Tibial nerve (tissue), 4 donors: ENCODE data around the gene LRRC46. TPM values are rescaled to one million over a fixed set of nuclear protein-coding genes. Genes with fewer than 3 reads are reported as not detected.
A peak's percentile ranks its signal among the peaks of the same experiment; 100 is the strongest.

Experiments used
- DNase-seq, 2 donors: peaks; one replicate each; pipeline ENCODE4 v3.0.0-alpha.2; 2019; ENCODE audit warnings: low spot score in 2 of 2
- H3K27ac ChIP-seq, 4 donors: fragments of 200-600 bp; sonication (generic) in 3 of 4; one replicate each; pipeline ENCODE4 v1.5.1; 2017 to 2019; ENCODE audit warnings: mild to moderate bottlenecking in 1 of 4
- H3K27me3 ChIP-seq, 2 donors: fragments of 200-600 bp; sonication (generic) in 1 of 2; one replicate each; pipeline versions ENCODE4 v1.5.1 to v1.6.0; 2017 to 2019
- H3K36me3 ChIP-seq, 3 donors: fragments of 200-600 bp; sonication (generic); one replicate each; pipeline ENCODE4 v1.5.1; 2018 to 2019
- H3K4me1 ChIP-seq, 4 donors: fragments of 200-600 bp; sonication (generic) in 3 of 4; one replicate each; pipeline ENCODE4 v1.5.1; 2017 to 2019
- H3K4me3 ChIP-seq, 4 donors: fragments of 200-600 bp; sonication (generic) in 3 of 4; one replicate each; pipeline ENCODE4 v1.5.1; 2017 to 2019; ENCODE audit warnings: mild to moderate bottlenecking in 1 of 4, moderate library complexity in 1 of 4
- H3K9me3 ChIP-seq, 4 donors: fragments of 200-600 bp; sonication (generic) in 3 of 4; one replicate each; pipeline ENCODE4 v1.5.1; 2017 to 2019
- EP300 ChIP-seq, 2 donors: sonication (generic); formaldehyde crosslinking; IDR thresholded peaks; one replicate each; pipeline ENCODE4 v1.6.1; 2017; ENCODE audit warnings: antibody characterized with exemption in 2 of 2, mild to moderate bottlenecking in 1 of 2
- POLR2A ChIP-seq, 2 donors: fragments of 450-650 bp; IDR thresholded peaks; one replicate each; pipeline ENCODE4 v1.6.1; 2017; ENCODE audit warnings: antibody characterized with exemption in 2 of 2, mild to moderate bottlenecking in 2 of 2, moderate library complexity in 2 of 2
- WGBS, 2 donors: methylation state at CpG; one replicate each; pipeline ENCODE4 v1.1.5; 2018; 5-methylcytosine and 5-hydroxymethylcytosine counted together
- total RNA-seq, 4 donors: library from RNA; depleted of rRNA; stranded (reverse); fragments of >200 nt; gene quantifications; one replicate each; pipeline ENCODE4 v1.1.0, GENCODE V29; 2016
- TF ChIP-seq, protein P1 (sequence below), 5 experiments: fragments of 200-600 bp in 3 of 5; fragments of 450-650 bp in 2 of 5; sonication (generic) in 3 of 5; IDR thresholded peaks; one replicate each; pipeline ENCODE4 v1.5.1; 2016 to 2019; ENCODE audit warnings: antibody characterized with exemption in 5 of 5, mild to moderate bottlenecking in 3 of 5, moderate library complexity in 2 of 5

Gene LRRC46
- total RNA-seq, 4 donors from 2014 or later: 0.60 TPM; not detected in 3

DNA sequence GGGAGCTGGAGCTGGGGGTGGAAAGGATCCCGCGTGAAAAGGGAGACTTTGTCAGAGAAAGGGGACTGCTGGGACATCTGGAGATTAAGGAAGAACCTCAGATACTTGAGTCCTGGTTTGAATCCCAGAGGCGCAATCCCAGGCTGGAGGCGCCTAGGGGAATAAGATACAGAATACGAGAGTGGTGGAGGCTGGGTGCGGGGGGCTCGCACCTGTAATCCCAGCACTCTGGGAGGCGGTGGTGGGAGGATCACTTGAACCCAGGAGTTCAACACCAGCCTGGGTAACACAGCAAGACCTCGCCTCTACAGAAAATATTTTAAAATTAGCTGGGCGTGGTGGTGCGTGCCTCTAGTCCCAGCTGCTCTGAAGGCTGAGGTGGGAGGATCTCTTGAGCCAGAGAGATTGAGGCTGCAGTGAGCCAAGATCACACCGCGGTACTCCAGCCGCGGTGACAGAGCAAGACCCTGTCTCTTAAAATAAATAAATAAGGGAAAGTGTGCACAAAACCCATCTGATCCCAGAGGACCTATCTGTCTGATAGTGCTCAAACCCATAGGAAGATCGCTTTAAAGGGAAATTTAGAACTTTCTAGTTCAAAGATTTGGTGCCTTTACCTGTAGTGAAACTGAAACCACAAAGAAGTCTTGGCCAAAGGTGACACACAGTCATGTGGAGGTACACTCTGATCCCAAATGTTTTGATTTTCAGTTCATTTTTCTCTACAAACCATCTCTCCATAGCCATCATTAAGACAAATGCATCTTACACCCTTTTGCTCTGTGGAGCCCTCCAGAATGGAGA, 10.2 kb downstream of the LRRC46 start:
- WGBS, 2 donors: 59 to 60% methylated on average over 16 of the region's 16 CpGs
- peaks cover 0 to 30% (median 0%) of the 10 kb centered on the region in 3 donors for H3K36me3 ChIP-seq
- H3K4me1 ChIP-seq: peaks cover 0 to 38% (median 8%) of the 10 kb centered on the region in 4 donors
- no peak for DNase-seq
- H3K4me3 ChIP-seq: peak overlapping the region in 3 of 4 donors; percentile 68 to 73 (median 71)
- H3K27ac ChIP-seq: peak overlapping the region; percentile 42 to 81 (median 66)
- peaks cover 0 to 19% of the 10 kb centered on the region in 2 donors for H3K27me3 ChIP-seq
- H3K9me3 ChIP-seq: no peaks in the 10 kb centered on the region
- TF ChIP-seq, protein P1, sequence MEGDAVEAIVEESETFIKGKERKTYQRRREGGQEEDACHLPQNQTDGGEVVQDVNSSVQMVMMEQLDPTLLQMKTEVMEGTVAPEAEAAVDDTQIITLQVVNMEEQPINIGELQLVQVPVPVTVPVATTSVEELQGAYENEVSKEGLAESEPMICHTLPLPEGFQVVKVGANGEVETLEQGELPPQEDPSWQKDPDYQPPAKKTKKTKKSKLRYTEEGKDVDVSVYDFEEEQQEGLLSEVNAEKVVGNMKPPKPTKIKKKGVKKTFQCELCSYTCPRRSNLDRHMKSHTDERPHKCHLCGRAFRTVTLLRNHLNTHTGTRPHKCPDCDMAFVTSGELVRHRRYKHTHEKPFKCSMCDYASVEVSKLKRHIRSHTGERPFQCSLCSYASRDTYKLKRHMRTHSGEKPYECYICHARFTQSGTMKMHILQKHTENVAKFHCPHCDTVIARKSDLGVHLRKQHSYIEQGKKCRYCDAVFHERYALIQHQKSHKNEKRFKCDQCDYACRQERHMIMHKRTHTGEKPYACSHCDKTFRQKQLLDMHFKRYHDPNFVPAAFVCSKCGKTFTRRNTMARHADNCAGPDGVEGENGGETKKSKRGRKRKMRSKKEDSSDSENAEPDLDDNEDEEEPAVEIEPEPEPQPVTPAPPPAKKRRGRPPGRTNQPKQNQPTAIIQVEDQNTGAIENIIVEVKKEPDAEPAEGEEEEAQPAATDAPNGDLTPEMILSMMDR (IDR thresholded peaks at IDR 0.05): peak in 1 of 5 experiments; percentile 5
- TF ChIP-seq EP300 (IDR thresholded peaks at IDR 0.05) (no peak), POLR2A (IDR thresholded peaks at IDR 0.05) (no peak)

DNA sequence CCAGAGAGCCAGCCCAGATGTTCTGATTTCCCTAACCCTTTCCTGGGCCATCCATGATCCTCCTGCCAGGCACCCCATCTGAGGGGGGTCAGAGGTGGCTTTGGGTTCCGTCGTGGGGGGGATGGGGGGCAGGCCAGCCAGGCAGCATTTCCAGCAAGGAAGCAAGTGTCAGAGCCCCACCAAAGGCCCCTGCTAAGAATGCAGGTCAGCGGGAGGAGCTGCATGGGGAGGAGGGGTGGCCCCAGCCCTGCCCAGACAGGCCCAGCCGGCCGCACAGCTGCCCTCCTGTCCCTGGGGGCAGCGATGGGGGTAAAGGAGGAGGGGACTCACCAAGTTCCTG, 11.9 kb downstream of the LRRC46 start:
- peaks cover 0 to 35% of the 10 kb centered on the region in 2 donors for H3K27me3 ChIP-seq
- no peak for DNase-seq
- peaks cover 0 to 42% (median 11%) of the 10 kb centered on the region in 4 donors for H3K4me1 ChIP-seq
- no peak overlapping the region for H3K4me3 ChIP-seq
- TF ChIP-seq POLR2A (IDR thresholded peaks at IDR 0.05): no peak
- TF ChIP-seq, protein P1 (IDR thresholded peaks at IDR 0.05): no peak
- TF ChIP-seq EP300 (IDR thresholded peaks at IDR 0.05): no peak
- peaks cover 0 to 13% (median 0%) of the 10 kb centered on the region in 3 donors for H3K36me3 ChIP-seq
- no peak overlapping the region for H3K27ac ChIP-seq
- 6 to 40% methylated on average over 3 to 6 of the region's 6 CpGs for WGBS, 2 donors
- no peaks in the 10 kb centered on the region for H3K9me3 ChIP-seq

DNA sequence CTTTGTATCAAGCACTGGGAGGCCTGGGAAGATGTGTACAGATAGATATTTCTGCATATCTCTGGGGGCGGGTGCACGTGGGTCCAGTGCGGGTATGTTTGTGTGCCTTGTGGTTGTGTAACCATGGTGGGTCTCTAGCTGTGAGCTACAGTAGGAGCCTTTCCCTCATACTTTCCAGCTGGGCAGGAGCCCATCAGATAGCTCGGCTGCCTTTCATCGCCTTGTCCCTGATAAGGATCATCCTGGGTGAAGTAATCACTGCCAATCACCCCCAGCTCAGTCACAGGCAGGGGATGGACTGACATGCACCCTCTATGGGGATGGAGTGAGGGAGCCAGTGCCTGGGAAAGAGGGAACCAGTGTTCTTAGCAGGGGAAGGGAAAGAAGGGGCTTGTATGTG, 12.8 kb downstream of the LRRC46 start:
- 76 to 91% methylated on average over 5 of the region's 5 CpGs for WGBS, 2 donors
- Histone ChIP-seq H3K27me3 (peaks cover 0 to 44% of the 10 kb centered on the region in 2 donors), H3K9me3 (no peaks in the 10 kb centered on the region), H3K4me3 (no peak overlapping the region), H3K36me3 (peaks cover 0 to 5% (median 0%) of the 10 kb centered on the region in 3 donors), H3K27ac (no peak overlapping the region), H3K4me1 (peaks cover 0 to 38% (median 11%) of the 10 kb centered on the region in 4 donors)
- no peak for DNase-seq
- TF ChIP-seq, protein P1 (IDR thresholded peaks at IDR 0.05): no peak
- TF ChIP-seq EP300 (IDR thresholded peaks at IDR 0.05) (no peak), POLR2A (IDR thresholded peaks at IDR 0.05) (no peak)

DNA sequence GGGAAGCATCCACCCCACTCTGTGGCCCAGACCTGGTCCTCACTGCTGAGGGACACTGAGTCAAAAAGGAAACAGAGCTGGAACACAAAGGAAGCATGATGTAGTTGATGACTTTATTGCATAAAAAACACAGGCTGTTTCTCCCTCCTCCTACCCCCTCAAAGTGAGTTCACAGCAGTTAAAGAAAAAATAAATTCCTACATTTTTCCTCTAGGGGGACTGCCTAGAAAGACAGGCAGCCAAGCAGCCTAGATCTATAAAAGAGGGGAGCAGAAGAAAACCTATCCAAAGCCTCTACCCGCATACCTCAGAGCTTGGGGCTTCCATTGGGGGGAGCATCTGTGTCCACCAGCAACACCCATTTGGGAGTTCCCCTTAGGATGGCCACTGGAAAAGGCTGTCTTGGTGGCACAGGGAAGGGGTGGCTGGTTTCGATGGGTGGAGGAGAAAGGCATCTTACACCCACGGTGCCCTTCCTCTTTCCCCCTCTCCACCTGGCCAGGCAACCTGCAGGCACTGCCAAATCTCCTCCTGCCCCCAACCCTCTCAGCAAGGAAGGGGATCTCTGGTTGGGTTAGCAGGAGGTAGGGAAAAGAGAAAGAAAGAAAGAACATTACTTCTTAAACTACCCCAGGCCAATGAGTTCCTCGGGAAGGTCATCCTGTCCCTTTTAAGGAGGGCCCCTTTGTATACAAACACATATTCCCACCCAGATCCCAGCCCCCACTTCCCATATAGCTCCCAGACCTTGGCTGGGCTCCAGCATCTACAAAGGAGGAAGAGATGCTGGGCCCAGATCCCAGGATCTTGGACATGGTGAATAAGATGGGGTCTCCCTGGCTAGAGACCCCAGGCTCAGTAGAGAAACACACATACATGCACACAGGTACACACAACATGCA, 13.6 kb downstream of the LRRC46 start:
- H3K9me3 ChIP-seq: no peaks in the 10 kb centered on the region
- WGBS, 2 donors: 50 to 63% methylated on average over 4 of the region's 4 CpGs
- peaks cover 0 to 52% of the 10 kb centered on the region in 2 donors for H3K27me3 ChIP-seq
- no peak overlapping the region for H3K4me3 ChIP-seq
- no peaks in the 10 kb centered on the region for H3K36me3 ChIP-seq
- no peak for DNase-seq
- no peak overlapping the region for H3K27ac ChIP-seq
- peaks cover 0 to 31% (median 10%) of the 10 kb centered on the region in 4 donors for H3K4me1 ChIP-seq
- TF ChIP-seq POLR2A (IDR thresholded peaks at IDR 0.05) (no peak), EP300 (IDR thresholded peaks at IDR 0.05) (no peak)
- TF ChIP-seq, protein P1 (IDR thresholded peaks at IDR 0.05): no peak
